CD4-positive, alpha-beta memory T cell (primary cell): Measurements from ENCODE around the gene DNM3. TPM values are rescaled to one million over a fixed set of nuclear protein-coding genes. Genes with fewer than 3 reads are reported as not detected.

ENCODE experiments used
- CTCF ChIA-PET: fragments of 350-600 bp; sonication (Branson Sonifier 250); formaldehyde crosslinking; loops from one replicate; lab custom pipeline; 2021; ENCODE audit warnings: inconsistent platforms; ENCODE audit not compliant: partially characterized antibody; lab: Charles Lee
- POLR2A ChIA-PET: fragments of 350-600 bp; sonication (Branson Sonifier 250); formaldehyde crosslinking; loops from one replicate; lab custom pipeline; 2021; ENCODE audit not compliant: partially characterized antibody; lab: Charles Lee
- DNase-seq, 5 donors: peaks; one replicate each; pipeline versions ENCODE4 v3.0.0 to v3.0.0-alpha.2; 2020 to 2022; ENCODE audit warnings: mixed read lengths in 1 of 5
- H3K27ac ChIP-seq: one replicate; pipeline ENCODE4 v1.7.0; 2013; ENCODE audit warnings: low read depth, low read length
- H3K27me3 ChIP-seq: 2 replicates; pipeline ENCODE4 v1.7.0; 2013; ENCODE audit warnings: mild to moderate bottlenecking, low read length, moderate library complexity; ENCODE audit not compliant: insufficient read depth
- H3K36me3 ChIP-seq: 2 replicates; pipeline ENCODE4 v1.7.0; 2013; ENCODE audit warnings: mild to moderate bottlenecking, low read length, moderate library complexity; ENCODE audit not compliant: insufficient read depth
- H3K4me1 ChIP-seq: 2 replicates; pipeline ENCODE4 v1.7.0; 2013; ENCODE audit warnings: mild to moderate bottlenecking, low read length, moderate library complexity; ENCODE audit not compliant: insufficient read depth
- H3K4me3 ChIP-seq, 2 donors: one replicate each; pipeline ENCODE4 v1.7.0; 2013; ENCODE audit warnings: low read length in 2 of 2, mild to moderate bottlenecking in 1 of 2
- H3K9me3 ChIP-seq, 2 donors: one replicate each; pipeline ENCODE4 v1.7.0; 2013; ENCODE audit warnings: low read length in 2 of 2, control low read depth in 1 of 2; ENCODE audit not compliant: control insufficient read depth in 1 of 2
- H3K27ac Mint-ChIP-seq, 7 donors: one replicate each; pipeline ENCODE4 v1.8.0; 2020 to 2021; ENCODE audit warnings: mixed read lengths in 7 of 7, mild to moderate bottlenecking in 6 of 7, inconsistent platforms in 3 of 7, moderate library complexity in 3 of 7
- H3K27me3 Mint-ChIP-seq, 2 donors: one replicate each; pipeline ENCODE4 v1.8.0; 2020 to 2021; ENCODE audit warnings: mixed read lengths in 2 of 2
- H3K36me3 Mint-ChIP-seq, 2 donors: one replicate each; pipeline ENCODE4 v1.8.0; 2020 to 2021; ENCODE audit warnings: mixed read lengths in 2 of 2, inconsistent platforms in 1 of 2, mild to moderate bottlenecking in 1 of 2
- H3K4me1 Mint-ChIP-seq, 4 donors: one replicate each; pipeline ENCODE4 v1.8.0; 2020 to 2021; ENCODE audit warnings: mixed read lengths in 4 of 4, mild to moderate bottlenecking in 1 of 4
- H3K4me3 Mint-ChIP-seq, 8 donors: one replicate each; pipeline ENCODE4 v1.8.0; 2020 to 2021; ENCODE audit warnings: mixed read lengths in 8 of 8, mild to moderate bottlenecking in 7 of 8, moderate library complexity in 6 of 8, inconsistent platforms in 3 of 8
- H3K9me3 Mint-ChIP-seq, 8 donors: one replicate each; pipeline ENCODE4 v1.8.0; 2020 to 2021; ENCODE audit warnings: mixed read lengths in 8 of 8, mild to moderate bottlenecking in 5 of 8, inconsistent platforms in 3 of 8, moderate library complexity in 1 of 8
- intact Hi-C: fragments of 100-400 bp; cut with micrococcal nuclease; formaldehyde crosslinking; loops from one replicate; pipeline ENCODE4 v1.15.1; 2023
- polyA plus RNA-seq, 2 donors: library from polyadenylated mRNA; unstranded; fragments of 300-500 nt; fragmentation: Illumina TruSeq; gene quantifications; one replicate each; pipeline ENCODE4 v1.2.3, GENCODE V29; 2021
- total RNA-seq, 2 experiments: library from RNA; stranded (reverse); gene quantifications; one replicate each; pipeline ENCODE4 v1.2.3, GENCODE V29; 2021

DNM3 gene
- total and polyA plus RNA-seq, 4 experiments from 2014 or later, result 0.37 to 2.7 (median 1.4) TPM

- no peaks in the 10 kb centered on the region for H3K9me3 ChIP-seq
- H3K4me1 Mint-ChIP-seq, result peaks cover 3 to 11% (median 9%) of the 10 kb centered on the region in 4 donors
- no peak overlapping the region for H3K4me3 Mint-ChIP-seq
- POLR2A ChIA-PET, result interaction anchor here (2.8 kb wide), 1 partner anchor 60 kb away, joined by 19 read pairs; the partner anchor contains the start of gene VAMP4
- no peak overlapping the region for H3K27ac ChIP-seq
- CTCF ChIA-PET, result interaction anchor here (1.0 to 8.3 kb wide), 15 partner anchors 9 to 641 kb away, joined by 3 to 162 read pairs (median 5); partner anchors contain the start of genes DNM3 and METTL13
- intact Hi-C loops, result loop anchor here (1.0 to 5.0 kb wide), 2 partner anchors 155 to 627 kb away; no protein-coding TSS in a partner anchor
- H3K9me3 Mint-ChIP-seq, result no peaks in the 10 kb centered on the region
- no peak for DNase-seq
- no peak overlapping the region for H3K4me3 ChIP-seq
- H3K4me1 ChIP-seq, result no peaks in the 10 kb centered on the region
- H3K27me3 ChIP-seq, result no peaks in the 10 kb centered on the region
- peaks cover 9% of the 10 kb centered on the region for H3K36me3 ChIP-seq
- H3K27me3 Mint-ChIP-seq, result no peaks in the 10 kb centered on the region
- H3K36me3 Mint-ChIP-seq, result peaks cover 9 to 19% of the 10 kb centered on the region in 2 donors
- H3K27ac Mint-ChIP-seq, result peak overlapping the region in 1 of 7 donors; percentile 20
Observed at GRCh38 chr1:171802207-171802606, 39.1 kb upstream of the DNM3 start.

- DNase-seq, result no peak
- no peak overlapping the region for H3K27ac Mint-ChIP-seq
- H3K27ac ChIP-seq, result no peak overlapping the region
- no peaks in the 10 kb centered on the region for H3K9me3 ChIP-seq
- intact Hi-C loops, result loop anchor here (5.0 kb wide), 1 partner anchor 156 kb away; no protein-coding TSS in a partner anchor
- POLR2A ChIA-PET, result interaction anchor here (0.8 kb wide), 1 partner anchor 38 kb away, joined by 3 read pairs; the partner anchor contains the start of gene DNM3
- H3K4me3 Mint-ChIP-seq, result no peak overlapping the region
- H3K9me3 Mint-ChIP-seq, result no peaks in the 10 kb centered on the region
- CTCF ChIA-PET, result interaction anchor here (1.1 to 8.3 kb wide), 10 partner anchors 8 to 199 kb away, joined by 3 to 162 read pairs (median 5); partner anchors contain the start of genes DNM3 and METTL13
- no peak overlapping the region for H3K4me3 ChIP-seq
- H3K4me1 Mint-ChIP-seq, result peaks cover 3 to 11% (median 9%) of the 10 kb centered on the region in 4 donors
- H3K4me1 ChIP-seq, result no peaks in the 10 kb centered on the region
- no peaks in the 10 kb centered on the region for H3K27me3 Mint-ChIP-seq
- H3K27me3 ChIP-seq, result no peaks in the 10 kb centered on the region
- H3K36me3 Mint-ChIP-seq, result peaks cover 4 to 10% of the 10 kb centered on the region in 2 donors
- peaks cover under 1% of the 10 kb centered on the region for H3K36me3 ChIP-seq
Observed at GRCh38 chr1:171803045-171803444, 38.3 kb upstream of the DNM3 start.

- Histone ChIP-seq H3K27me3 (no peaks in the 10 kb centered on the region), H3K36me3 (no peaks in the 10 kb centered on the region), H3K9me3 (no peaks in the 10 kb centered on the region), H3K27ac (no peak overlapping the region), H3K4me3 (no peak overlapping the region), H3K4me1 (no peaks in the 10 kb centered on the region)
- Mint-ChIP-seq H3K4me3 (no peak overlapping the region), H3K9me3 (no peaks in the 10 kb centered on the region), H3K27ac (no peak overlapping the region), H3K4me1 (peaks cover 3 to 11% (median 9%) of the 10 kb centered on the region in 4 donors), H3K27me3 (no peaks in the 10 kb centered on the region), H3K36me3 (peaks cover 4 to 7% of the 10 kb centered on the region in 2 donors)
- POLR2A ChIA-PET, result interaction anchor here (0.8 kb wide), 1 partner anchor 38 kb away, joined by 3 read pairs; the partner anchor contains the start of gene DNM3
- DNase-seq, result no peak
- CTCF ChIA-PET, result interaction anchor here (0.8 to 8.3 kb wide), 7 partner anchors 8 to 199 kb away, joined by 3 to 162 read pairs (median 4); partner anchors contain the start of gene DNM3
- intact Hi-C loops, result loop anchor here (5.0 kb wide), 1 partner anchor 156 kb away; no protein-coding TSS in a partner anchor
Observed at GRCh38 chr1:171803461-171804022, 37.8 kb upstream of the DNM3 start.

- Histone ChIP-seq H3K9me3 (no peaks in the 10 kb centered on the region), H3K27ac (no peak overlapping the region), H3K36me3 (no peaks in the 10 kb centered on the region), H3K27me3 (no peaks in the 10 kb centered on the region), H3K4me1 (no peaks in the 10 kb centered on the region), H3K4me3 (no peak overlapping the region)
- ChIA-PET CTCF (interaction anchor here (8.3 kb wide), 1 partner anchor 177 kb away, joined by 162 read pairs; no protein-coding TSS in a partner anchor), POLR2A (interaction anchor here (1.0 kb wide), 1 partner anchor 24 kb away, joined by 3 read pairs; the partner anchor contains the start of gene METTL13)
- Mint-ChIP-seq H3K27me3 (no peaks in the 10 kb centered on the region), H3K9me3 (no peaks in the 10 kb centered on the region), H3K36me3 (no peaks in the 10 kb centered on the region), H3K4me1 (peaks cover 3 to 11% (median 9%) of the 10 kb centered on the region in 4 donors), H3K4me3 (peak overlapping the region in 6 of 8 donors; percentile 39 to 62 (median 54)), H3K27ac (peak overlapping the region in 3 of 7 donors; percentile 37 to 61 (median 60))
- intact Hi-C loops, result no loop called here
- no peak for DNase-seq
Observed at GRCh38 chr1:171805395-171806115, 35.7 kb upstream of the DNM3 start.

- H3K4me3 ChIP-seq, result no peak overlapping the region
- no peak overlapping the region for H3K27ac ChIP-seq
- Mint-ChIP-seq H3K36me3 (no peaks in the 10 kb centered on the region), H3K9me3 (no peaks in the 10 kb centered on the region), H3K27me3 (no peaks in the 10 kb centered on the region), H3K4me1 (peaks cover 2 to 11% (median 9%) of the 10 kb centered on the region in 4 donors), H3K27ac (no peak overlapping the region), H3K4me3 (no peak overlapping the region)
- no peaks in the 10 kb centered on the region for H3K4me1 ChIP-seq
- no peaks in the 10 kb centered on the region for H3K27me3 ChIP-seq
- ChIA-PET CTCF (interaction anchor here (1.1 to 1.2 kb wide), 2 partner anchors 7 to 17 kb away, joined by 3 read pairs; no protein-coding TSS in a partner anchor), POLR2A (interaction anchor here (1.7 kb wide), 1 partner anchor 66 kb away, joined by 6 read pairs; the partner anchor contains the start of gene VAMP4)
- intact Hi-C loops, result no loop called here
- no peaks in the 10 kb centered on the region for H3K9me3 ChIP-seq
- H3K36me3 ChIP-seq, result no peaks in the 10 kb centered on the region
- DNase-seq, result no peak
Observed at GRCh38 chr1:171807556-171807955, 33.7 kb upstream of the DNM3 start.

GRCh38 chr1:171809834-171810233, 31.5 kb upstream of the DNM3 start:
- ChIA-PET POLR2A (no interaction called here), CTCF (interaction anchor here (2.0 kb wide), 1 partner anchor 9 kb away, joined by 9 read pairs; no protein-coding TSS in a partner anchor)
- peaks cover 0 to 4% of the 10 kb centered on the region in 2 donors for H3K36me3 Mint-ChIP-seq
- intact Hi-C loops, result no loop called here
- Histone ChIP-seq H3K9me3 (no peaks in the 10 kb centered on the region), H3K36me3 (no peaks in the 10 kb centered on the region), H3K27ac (no peak overlapping the region), H3K27me3 (no peaks in the 10 kb centered on the region), H3K4me3 (no peak overlapping the region), H3K4me1 (no peaks in the 10 kb centered on the region)
- H3K27me3 Mint-ChIP-seq, result no peaks in the 10 kb centered on the region
- H3K4me3 Mint-ChIP-seq, result no peak overlapping the region
- no peak for DNase-seq
- no peaks in the 10 kb centered on the region for H3K9me3 Mint-ChIP-seq
- no peak overlapping the region for H3K27ac Mint-ChIP-seq
- peaks cover 2 to 11% (median 9%) of the 10 kb centered on the region in 4 donors for H3K4me1 Mint-ChIP-seq
